Uterus (tissue), 2 donors: Measurements from ENCODE around the gene HOXA1.

Source experiments
- POLR2A ChIP-seq, 2 donors: fragments of 450-650 bp; IDR thresholded peaks; one replicate each; pipeline ENCODE4 v1.6.1; 2016; ENCODE audit warnings: antibody characterized with exemption in 2 of 2, mild to moderate bottlenecking in 1 of 2, moderate library complexity in 1 of 2
- TF ChIP-seq, protein P1 (sequence below), 4 experiments: fragments of 200-600 bp in 2 of 4; fragments of 450-650 bp in 2 of 4; sonication (generic) in 2 of 4; IDR thresholded peaks; one replicate each; pipeline ENCODE4 v1.5.1; 2016 to 2019; ENCODE audit warnings: antibody characterized with exemption in 4 of 4, mild to moderate bottlenecking in 2 of 4, moderate library complexity in 1 of 4

DNA sequence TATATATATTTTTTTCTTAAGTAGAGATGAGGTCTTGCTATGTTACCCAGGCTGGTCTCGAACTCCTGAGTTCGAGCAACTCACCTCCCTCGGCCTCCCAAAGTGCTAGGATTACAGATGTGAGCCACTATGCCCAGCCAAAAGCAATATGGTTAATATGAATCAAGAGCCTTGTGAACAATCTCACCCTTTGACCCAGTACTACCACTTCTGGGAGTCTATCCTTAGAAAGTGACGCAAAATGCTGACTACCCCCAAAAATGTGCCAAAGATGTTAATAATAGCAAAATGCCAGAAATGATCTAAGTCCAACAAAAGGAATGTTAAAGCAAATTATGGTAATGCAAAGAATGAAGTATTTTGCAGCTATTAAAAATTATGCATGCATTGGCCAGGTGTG, 44.3 kb downstream of the HOXA1 start:
- TF ChIP-seq, protein P1, sequence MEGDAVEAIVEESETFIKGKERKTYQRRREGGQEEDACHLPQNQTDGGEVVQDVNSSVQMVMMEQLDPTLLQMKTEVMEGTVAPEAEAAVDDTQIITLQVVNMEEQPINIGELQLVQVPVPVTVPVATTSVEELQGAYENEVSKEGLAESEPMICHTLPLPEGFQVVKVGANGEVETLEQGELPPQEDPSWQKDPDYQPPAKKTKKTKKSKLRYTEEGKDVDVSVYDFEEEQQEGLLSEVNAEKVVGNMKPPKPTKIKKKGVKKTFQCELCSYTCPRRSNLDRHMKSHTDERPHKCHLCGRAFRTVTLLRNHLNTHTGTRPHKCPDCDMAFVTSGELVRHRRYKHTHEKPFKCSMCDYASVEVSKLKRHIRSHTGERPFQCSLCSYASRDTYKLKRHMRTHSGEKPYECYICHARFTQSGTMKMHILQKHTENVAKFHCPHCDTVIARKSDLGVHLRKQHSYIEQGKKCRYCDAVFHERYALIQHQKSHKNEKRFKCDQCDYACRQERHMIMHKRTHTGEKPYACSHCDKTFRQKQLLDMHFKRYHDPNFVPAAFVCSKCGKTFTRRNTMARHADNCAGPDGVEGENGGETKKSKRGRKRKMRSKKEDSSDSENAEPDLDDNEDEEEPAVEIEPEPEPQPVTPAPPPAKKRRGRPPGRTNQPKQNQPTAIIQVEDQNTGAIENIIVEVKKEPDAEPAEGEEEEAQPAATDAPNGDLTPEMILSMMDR (IDR thresholded peaks at IDR 0.05): no peak
- TF ChIP-seq POLR2A (IDR thresholded peaks at IDR 0.05): no peak
